Measurements from ENCODE around the gene NFATC2IP. TPM values are rescaled to one million over a fixed set of nuclear protein-coding genes. Genes with fewer than 3 reads are reported as not detected.

Gene NFATC2IP
- polyA plus RNA-seq, 1 donor (not counting 4 experiments of a cell fraction or from before 2014, with no cell fraction given): 56.5 TPM

- Histone ChIP-seq H3K4me3 (ENCODE audit: control insufficient read depth in 2 of 3, extremely low read depth in 1 of 3, insufficient read depth in 2 of 3, low read depth in 1 of 3, low read length in 3 of 3) (no peak overlapping the region), H3K36me3 (ENCODE audit: control insufficient read depth in 2 of 2, extremely low read depth in 1 of 2, insufficient read depth in 2 of 2, low read length in 2 of 2) (peaks cover 17 to 29% of the 10 kb centered on the region in 2 experiments), H4K20me1 (ENCODE audit: control insufficient read depth, extremely low read depth, insufficient read depth, low read length) (no peaks in the 10 kb centered on the region), H3K27ac (ENCODE audit: control insufficient read depth, insufficient read depth, low read length) (no peak overlapping the region), H3K79me2 (ENCODE audit: control insufficient read depth, insufficient read depth, low read length) (no peaks in the 10 kb centered on the region), H3K9ac (ENCODE audit: control insufficient read depth, extremely low read depth, insufficient read depth, low read length) (no peak overlapping the region), H3K4me2 (ENCODE audit: control insufficient read depth, extremely low read depth, insufficient read depth, low read depth, low read length) (no peak overlapping the region), H3K9me1 (ENCODE audit: control insufficient read depth, extremely low read depth, insufficient read depth, low read length) (no peaks in the 10 kb centered on the region), H2AFZ (ENCODE audit: control insufficient read depth, low read length) (no peak overlapping the region), H3K4me1 (ENCODE audit: control insufficient read depth, extremely low read depth, insufficient read depth, low read length) (no peaks in the 10 kb centered on the region), H3K27me3 (ENCODE audit: control insufficient read depth, extremely low read depth, insufficient read depth, low read length) (no peaks in the 10 kb centered on the region), H3K9me3 (ENCODE audit: control insufficient read depth, low read depth, low read length) (peaks cover 1% of the 10 kb centered on the region)
- DNase-seq (ENCODE audit: low read depth, low spot score): no peak
- dilution Hi-C loops (cut with MboI; ENCODE audit: extremely low pct_ligation_motif_present, low sequenced_read_pairs): no loop called here
- no peak for FAIRE-seq
- TF ChIP-seq CTCF (optimal IDR thresholded peaks at IDR 0.05 in 1 of 3, IDR thresholded peaks at IDR 0.05 in 1 of 3, conservative IDR thresholded peaks at IDR 0.05 in 1 of 3; ENCODE audit: extremely low read depth in 1 of 3, insufficient read depth in 2 of 3, low read length in 3 of 3) (no peak), EZH2 (IDR thresholded peaks at IDR 0.05; ENCODE audit: low read length) (no peak)
These were observed 35.3 kb downstream of the NFATC2IP start for GRCh38 chr16:28986046-28986445.

GRCh38 chr16:28986492-28986891 is 35.8 kb downstream of the NFATC2IP start:
- Histone ChIP-seq H3K79me2 (ENCODE audit: control insufficient read depth, insufficient read depth, low read length) (no peaks in the 10 kb centered on the region), H3K9ac (ENCODE audit: control insufficient read depth, extremely low read depth, insufficient read depth, low read length) (no peak overlapping the region), H3K4me2 (ENCODE audit: control insufficient read depth, extremely low read depth, insufficient read depth, low read depth, low read length) (no peak overlapping the region), H3K9me3 (ENCODE audit: control insufficient read depth, low read depth, low read length) (peaks cover 1% of the 10 kb centered on the region), H3K27ac (ENCODE audit: control insufficient read depth, insufficient read depth, low read length) (no peak overlapping the region), H3K36me3 (ENCODE audit: control insufficient read depth in 2 of 2, extremely low read depth in 1 of 2, insufficient read depth in 2 of 2, low read length in 2 of 2) (peaks cover 16 to 25% of the 10 kb centered on the region in 2 experiments), H3K9me1 (ENCODE audit: control insufficient read depth, extremely low read depth, insufficient read depth, low read length) (no peaks in the 10 kb centered on the region), H3K27me3 (ENCODE audit: control insufficient read depth, extremely low read depth, insufficient read depth, low read length) (no peaks in the 10 kb centered on the region), H4K20me1 (ENCODE audit: control insufficient read depth, extremely low read depth, insufficient read depth, low read length) (no peaks in the 10 kb centered on the region), H3K4me3 (ENCODE audit: control insufficient read depth in 2 of 3, extremely low read depth in 1 of 3, insufficient read depth in 2 of 3, low read depth in 1 of 3, low read length in 3 of 3) (no peak overlapping the region), H2AFZ (ENCODE audit: control insufficient read depth, low read length) (no peak overlapping the region), H3K4me1 (ENCODE audit: control insufficient read depth, extremely low read depth, insufficient read depth, low read length) (no peaks in the 10 kb centered on the region)
- TF ChIP-seq EZH2 (IDR thresholded peaks at IDR 0.05; ENCODE audit: low read length): no peak
- no peak for TF ChIP-seq CTCF (optimal IDR thresholded peaks at IDR 0.05 in 1 of 3, IDR thresholded peaks at IDR 0.05 in 1 of 3, conservative IDR thresholded peaks at IDR 0.05 in 1 of 3; ENCODE audit: extremely low read depth in 1 of 3, insufficient read depth in 2 of 3, low read length in 3 of 3)
- FAIRE-seq: no peak
- DNase-seq (ENCODE audit: low read depth, low spot score): no peak
- dilution Hi-C loops (cut with MboI; ENCODE audit: extremely low pct_ligation_motif_present, low sequenced_read_pairs): no loop called here
